ENCODE data around the gene GLUL. TPM values are rescaled to one million over a fixed set of nuclear protein-coding genes. Genes with fewer than 3 reads are reported as not detected.

The GLUL gene
- total RNA-seq, 1 donor from 2014 or later, result 435 TPM

DNA sequence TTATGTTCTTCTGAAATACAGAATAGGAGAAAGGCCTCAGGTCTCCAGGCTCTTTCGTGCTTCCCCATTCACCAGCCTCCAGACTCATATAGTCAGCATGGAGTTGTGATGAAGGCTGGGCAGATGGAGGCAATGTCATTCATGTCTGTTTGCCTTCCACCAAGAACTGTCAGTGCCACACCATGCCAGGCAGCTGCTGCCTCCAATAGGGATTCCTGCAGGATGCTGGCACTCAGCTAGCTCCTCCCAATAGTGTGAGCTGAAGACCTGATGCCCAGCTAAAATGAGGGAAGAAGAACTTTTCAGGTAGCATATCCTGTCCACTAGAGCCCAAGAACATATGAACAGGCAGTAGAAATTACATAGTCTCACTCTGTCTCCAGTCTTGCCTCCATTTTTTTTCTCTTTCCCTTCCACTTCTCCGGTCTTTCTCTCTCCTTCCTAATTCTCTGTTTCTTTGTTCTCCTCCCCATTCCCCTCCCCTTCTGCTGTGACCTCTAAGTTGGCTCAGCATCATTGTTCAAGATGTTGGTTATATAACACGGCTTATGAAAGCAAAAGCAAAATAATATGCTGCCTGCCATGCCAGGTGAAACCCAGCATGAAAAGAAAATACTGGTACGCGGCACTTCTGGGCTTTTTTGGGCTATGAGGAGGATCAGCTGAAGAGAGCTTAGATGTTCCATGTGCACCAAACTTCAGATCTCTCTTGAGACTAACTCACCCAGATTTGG, 17.3 kb downstream of the GLUL start:
- Histone ChIP-seq H3K4me1 (ENCODE audit: control insufficient read depth in 3 of 3, insufficient read depth in 3 of 3, low read length in 3 of 3) (peaks cover 5 to 28% (median 11%) of the 10 kb centered on the region in 3 donors), H3K4me3 (ENCODE audit: low read length in 3 of 3) (peak overlapping the region in 1 of 3 donors; percentile 54), H3K36me3 (ENCODE audit: control insufficient read depth in 3 of 3, insufficient read depth in 3 of 3, low read length in 3 of 3) (no peaks in the 10 kb centered on the region), H3K27me3 (ENCODE audit: control insufficient read depth in 3 of 3, insufficient read depth in 3 of 3, low read length in 3 of 3) (no peaks in the 10 kb centered on the region), H3K9me3 (ENCODE audit: control insufficient read depth in 3 of 3, low read length in 3 of 3) (no peaks in the 10 kb centered on the region), H3K27ac (ENCODE audit: low read depth, low read length) (no peak overlapping the region), H3K9ac (ENCODE audit: low read depth in 1 of 3, low read length in 3 of 3) (peak overlapping the region in 1 of 3 donors; percentile 12)

DNA sequence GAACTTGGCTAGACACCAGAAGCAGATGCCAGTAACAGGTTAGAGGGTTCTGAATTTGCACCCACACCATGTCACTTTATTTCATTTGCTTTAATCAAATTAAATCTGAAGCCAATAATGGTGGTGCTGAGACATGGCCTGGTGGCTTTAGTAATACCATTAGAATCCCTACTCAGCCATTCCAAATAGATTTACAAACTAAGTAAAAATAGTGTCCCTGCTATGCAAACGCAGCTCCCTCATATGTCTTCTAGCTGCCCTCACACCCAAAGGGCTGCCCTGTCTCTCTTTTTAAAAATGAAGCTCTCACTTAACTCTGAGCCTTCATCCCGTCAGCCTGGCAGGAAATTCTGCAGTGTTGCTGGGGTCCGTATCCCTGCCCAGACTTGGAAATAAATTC, 21.1 kb downstream of the GLUL start:
- H3K9ac ChIP-seq (ENCODE audit: low read depth in 1 of 3, low read length in 3 of 3), result no peak overlapping the region
- no peak overlapping the region for H3K4me3 ChIP-seq (ENCODE audit: low read length in 3 of 3)
- no peaks in the 10 kb centered on the region for H3K9me3 ChIP-seq (ENCODE audit: control insufficient read depth in 3 of 3, low read length in 3 of 3)
- H3K36me3 ChIP-seq (ENCODE audit: control insufficient read depth in 3 of 3, insufficient read depth in 3 of 3, low read length in 3 of 3), result no peaks in the 10 kb centered on the region
- H3K27ac ChIP-seq (ENCODE audit: low read depth, low read length), result no peak overlapping the region
- H3K27me3 ChIP-seq (ENCODE audit: control insufficient read depth in 3 of 3, insufficient read depth in 3 of 3, low read length in 3 of 3), result no peaks in the 10 kb centered on the region
- H3K4me1 ChIP-seq (ENCODE audit: control insufficient read depth in 3 of 3, insufficient read depth in 3 of 3, low read length in 3 of 3), result peaks cover 2 to 15% (median 5%) of the 10 kb centered on the region in 3 donors

DNA sequence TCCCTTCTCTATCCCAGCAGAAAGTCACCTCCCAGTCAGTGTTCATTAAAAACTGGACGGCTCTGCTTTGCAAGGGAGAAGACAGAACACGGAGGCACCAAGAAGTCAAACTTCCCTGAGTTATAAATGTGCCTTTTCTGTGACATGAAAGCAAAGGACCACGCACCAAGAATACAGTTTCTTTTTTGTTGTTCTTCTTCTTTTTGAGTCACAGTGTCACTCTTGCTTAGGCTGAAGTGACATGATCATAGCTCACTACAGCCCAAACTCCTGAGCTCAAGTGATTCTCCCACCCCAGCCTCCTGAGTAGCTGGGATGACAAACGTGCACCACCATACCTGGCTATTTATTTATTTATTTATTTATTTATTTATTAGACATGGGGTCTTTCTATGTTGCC, 22.7 kb downstream of the GLUL start:
- Histone ChIP-seq H3K9me3 (ENCODE audit: control insufficient read depth in 3 of 3, low read length in 3 of 3) (no peaks in the 10 kb centered on the region), H3K27me3 (ENCODE audit: control insufficient read depth in 3 of 3, insufficient read depth in 3 of 3, low read length in 3 of 3) (no peaks in the 10 kb centered on the region), H3K9ac (ENCODE audit: low read depth in 1 of 3, low read length in 3 of 3) (no peak overlapping the region), H3K27ac (ENCODE audit: low read depth, low read length) (no peak overlapping the region), H3K4me3 (ENCODE audit: low read length in 3 of 3) (no peak overlapping the region), H3K36me3 (ENCODE audit: control insufficient read depth in 3 of 3, insufficient read depth in 3 of 3, low read length in 3 of 3) (no peaks in the 10 kb centered on the region), H3K4me1 (ENCODE audit: control insufficient read depth in 3 of 3, insufficient read depth in 3 of 3, low read length in 3 of 3) (peaks cover 0 to 9% (median 2%) of the 10 kb centered on the region in 3 donors)

DNA sequence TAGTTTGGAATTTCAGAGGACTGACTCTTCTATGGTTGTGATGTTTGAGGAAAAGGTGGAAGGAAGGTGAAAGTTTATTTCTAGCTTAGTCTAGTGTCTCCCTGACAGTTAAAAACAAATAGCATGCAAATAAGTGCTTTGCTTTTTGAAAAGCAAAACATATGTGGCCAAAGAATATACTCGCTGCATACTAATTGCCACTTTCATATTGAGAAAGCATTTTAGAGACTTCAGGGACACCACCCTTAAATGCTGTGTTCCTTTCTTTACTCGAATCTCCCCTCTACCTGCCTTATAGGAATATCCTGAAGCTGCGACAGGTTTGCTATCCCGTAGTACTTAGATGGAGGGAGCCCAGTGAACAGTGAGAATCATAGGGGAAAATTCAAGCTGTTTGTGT, 23.2 kb downstream of the GLUL start:
- Histone ChIP-seq H3K36me3 (ENCODE audit: control insufficient read depth in 3 of 3, insufficient read depth in 3 of 3, low read length in 3 of 3) (no peaks in the 10 kb centered on the region), H3K27me3 (ENCODE audit: control insufficient read depth in 3 of 3, insufficient read depth in 3 of 3, low read length in 3 of 3) (no peaks in the 10 kb centered on the region), H3K9ac (ENCODE audit: low read depth in 1 of 3, low read length in 3 of 3) (no peak overlapping the region), H3K27ac (ENCODE audit: low read depth, low read length) (no peak overlapping the region), H3K4me3 (ENCODE audit: low read length in 3 of 3) (no peak overlapping the region), H3K9me3 (ENCODE audit: control insufficient read depth in 3 of 3, low read length in 3 of 3) (no peaks in the 10 kb centered on the region), H3K4me1 (ENCODE audit: control insufficient read depth in 3 of 3, insufficient read depth in 3 of 3, low read length in 3 of 3) (peaks cover 2 to 13% (median 8%) of the 10 kb centered on the region in 3 donors)

DNA sequence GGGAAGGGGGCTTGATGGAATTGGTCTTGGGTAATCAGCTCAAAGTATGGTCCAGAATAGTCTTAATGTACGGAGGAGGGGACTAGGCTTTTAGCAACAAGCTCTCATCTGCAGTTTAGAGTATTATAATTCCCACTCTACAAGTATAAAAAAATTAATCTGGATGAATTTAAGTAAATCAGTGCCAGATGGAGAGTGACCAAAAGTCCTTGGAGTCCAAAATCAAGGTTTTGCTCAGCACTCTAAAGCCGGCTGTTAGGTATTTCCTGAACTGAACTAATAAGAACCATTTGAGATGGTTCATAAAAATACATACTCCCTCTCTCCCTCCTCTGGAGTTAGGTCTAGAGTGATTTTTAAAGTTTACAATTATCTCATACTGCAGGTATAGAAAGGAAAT, 23.7 kb downstream of the GLUL start:
- no peak overlapping the region for H3K27ac ChIP-seq (ENCODE audit: low read depth, low read length)

DNA sequence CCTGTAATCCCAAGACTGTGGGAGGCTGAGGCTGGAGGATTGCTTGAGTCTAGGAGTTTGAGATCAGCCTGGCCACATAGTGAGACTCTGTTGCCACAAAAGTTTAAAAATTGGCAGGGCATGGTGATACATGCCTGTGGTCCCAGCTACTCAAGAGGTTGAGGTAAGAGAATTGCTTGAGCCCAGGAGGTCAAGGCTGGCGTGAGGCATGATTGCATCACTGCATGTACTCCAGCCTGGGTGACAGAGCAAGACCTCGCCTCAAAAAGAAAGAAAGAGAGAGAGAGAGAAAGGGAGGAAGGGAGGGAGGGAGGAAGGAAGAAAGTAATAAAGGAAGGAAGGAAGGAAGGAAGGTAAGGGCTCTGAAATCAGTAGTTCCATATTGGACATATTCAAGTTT, 25.0 kb downstream of the GLUL start:
- H3K4me1 ChIP-seq (ENCODE audit: control insufficient read depth in 3 of 3, insufficient read depth in 3 of 3, low read length in 3 of 3), result peaks cover 15 to 22% (median 21%) of the 10 kb centered on the region in 3 donors
- H3K27me3 ChIP-seq (ENCODE audit: control insufficient read depth in 3 of 3, insufficient read depth in 3 of 3, low read length in 3 of 3), result no peaks in the 10 kb centered on the region
- no peak overlapping the region for H3K9ac ChIP-seq (ENCODE audit: low read depth in 1 of 3, low read length in 3 of 3)
- H3K9me3 ChIP-seq (ENCODE audit: control insufficient read depth in 3 of 3, low read length in 3 of 3), result no peaks in the 10 kb centered on the region
- H3K4me3 ChIP-seq (ENCODE audit: low read length in 3 of 3), result no peak overlapping the region
- H3K27ac ChIP-seq (ENCODE audit: low read depth, low read length), result no peak overlapping the region
- H3K36me3 ChIP-seq (ENCODE audit: control insufficient read depth in 3 of 3, insufficient read depth in 3 of 3, low read length in 3 of 3), result no peaks in the 10 kb centered on the region

More for the DNA sequence above, 23.7 kb downstream of the GLUL start:
- Histone ChIP-seq H3K9me3 (ENCODE audit: control insufficient read depth in 3 of 3, low read length in 3 of 3) (no peaks in the 10 kb centered on the region), H3K4me3 (ENCODE audit: low read length in 3 of 3) (no peak overlapping the region), H3K36me3 (ENCODE audit: control insufficient read depth in 3 of 3, insufficient read depth in 3 of 3, low read length in 3 of 3) (no peaks in the 10 kb centered on the region), H3K4me1 (ENCODE audit: control insufficient read depth in 3 of 3, insufficient read depth in 3 of 3, low read length in 3 of 3) (peaks cover 6 to 14% (median 11%) of the 10 kb centered on the region in 3 donors), H3K9ac (ENCODE audit: low read depth in 1 of 3, low read length in 3 of 3) (no peak overlapping the region), H3K27me3 (ENCODE audit: control insufficient read depth in 3 of 3, insufficient read depth in 3 of 3, low read length in 3 of 3) (no peaks in the 10 kb centered on the region)

DNA sequence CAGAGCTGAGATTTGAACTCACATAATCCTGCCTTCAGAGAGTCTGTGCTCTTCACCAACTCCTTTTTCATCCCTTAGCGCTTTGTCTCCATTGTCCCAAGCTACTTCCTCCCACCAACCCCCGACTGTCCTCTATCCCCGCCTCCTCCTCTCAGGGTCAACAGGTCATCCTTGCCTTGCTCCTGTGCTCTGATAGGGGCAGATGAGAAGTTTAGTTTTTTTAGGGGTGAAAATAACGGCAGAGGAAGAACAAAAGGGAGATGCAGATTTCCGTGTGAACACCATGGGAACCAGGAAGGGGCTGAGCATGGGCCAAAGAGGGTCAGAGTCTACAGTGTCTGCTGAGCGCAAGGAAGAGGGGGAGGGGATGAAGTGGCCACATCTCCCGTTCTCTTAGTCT, 31.9 kb downstream of the GLUL start:
- H3K36me3 ChIP-seq (ENCODE audit: control insufficient read depth in 3 of 3, insufficient read depth in 3 of 3, low read length in 3 of 3), result no peaks in the 10 kb centered on the region
- H3K9ac ChIP-seq (ENCODE audit: low read depth in 1 of 3, low read length in 3 of 3), result no peak overlapping the region
- peaks cover 35 to 43% (median 42%) of the 10 kb centered on the region in 3 donors for H3K4me1 ChIP-seq (ENCODE audit: control insufficient read depth in 3 of 3, insufficient read depth in 3 of 3, low read length in 3 of 3)
- no peaks in the 10 kb centered on the region for H3K27me3 ChIP-seq (ENCODE audit: control insufficient read depth in 3 of 3, insufficient read depth in 3 of 3, low read length in 3 of 3)
- H3K27ac ChIP-seq (ENCODE audit: low read depth, low read length), result peak overlapping the region; percentile 89
- H3K4me3 ChIP-seq (ENCODE audit: low read length in 3 of 3), result no peak overlapping the region
- H3K9me3 ChIP-seq (ENCODE audit: control insufficient read depth in 3 of 3, low read length in 3 of 3), result no peaks in the 10 kb centered on the region

DNA sequence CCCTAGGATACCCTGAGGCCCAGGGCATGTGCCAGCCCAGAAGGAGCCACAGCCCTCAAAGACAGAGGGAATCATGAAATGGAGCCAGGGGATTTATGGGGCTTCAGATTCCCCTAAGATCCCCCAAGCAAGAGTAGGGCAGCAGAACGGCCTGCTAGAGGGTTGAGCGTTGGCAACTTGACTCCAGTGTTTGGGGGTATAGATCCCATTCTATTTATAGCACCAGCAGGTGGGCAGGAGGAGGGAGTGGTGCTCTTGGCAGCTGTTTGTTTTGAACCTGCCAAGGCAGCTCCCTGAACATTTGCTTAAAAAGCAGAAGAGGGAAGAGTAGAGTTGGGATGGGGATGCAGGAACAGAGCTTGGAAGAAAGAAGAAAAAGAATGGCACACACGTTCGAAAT, 33.7 kb downstream of the GLUL start:
- peaks cover 29 to 46% (median 35%) of the 10 kb centered on the region in 3 donors for H3K4me1 ChIP-seq (ENCODE audit: control insufficient read depth in 3 of 3, insufficient read depth in 3 of 3, low read length in 3 of 3)
- peak overlapping the region in 1 of 3 donors; percentile 7 for H3K4me3 ChIP-seq (ENCODE audit: low read length in 3 of 3)
- peak overlapping the region; percentile 89 for H3K27ac ChIP-seq (ENCODE audit: low read depth, low read length)
- H3K9me3 ChIP-seq (ENCODE audit: control insufficient read depth in 3 of 3, low read length in 3 of 3), result no peaks in the 10 kb centered on the region
- peak overlapping the region; percentile 41 to 74 (median 66) for H3K9ac ChIP-seq (ENCODE audit: low read depth in 1 of 3, low read length in 3 of 3)
- H3K36me3 ChIP-seq (ENCODE audit: control insufficient read depth in 3 of 3, insufficient read depth in 3 of 3, low read length in 3 of 3), result no peaks in the 10 kb centered on the region
- no peaks in the 10 kb centered on the region for H3K27me3 ChIP-seq (ENCODE audit: control insufficient read depth in 3 of 3, insufficient read depth in 3 of 3, low read length in 3 of 3)

DNA sequence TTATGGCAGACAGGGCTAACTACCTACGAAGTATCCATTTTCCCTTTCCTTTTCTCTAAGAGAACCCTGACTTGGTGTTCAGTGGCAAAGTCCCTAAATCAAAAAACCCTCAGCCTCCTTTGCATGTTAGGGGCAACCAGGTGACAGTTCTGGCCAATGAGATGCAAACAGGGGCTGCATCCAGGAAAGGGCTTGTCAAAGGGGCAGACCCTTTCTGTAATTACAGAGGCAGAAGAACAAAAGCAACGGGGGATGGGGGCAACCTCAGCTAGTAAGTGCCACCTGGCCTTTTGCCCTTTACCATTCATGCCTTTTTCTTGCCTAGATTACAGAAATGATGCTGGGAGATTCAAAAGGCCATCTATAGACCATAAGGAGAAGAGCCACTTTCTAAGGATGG, 34.4 kb downstream of the GLUL start:
- no peaks in the 10 kb centered on the region for H3K27me3 ChIP-seq (ENCODE audit: control insufficient read depth in 3 of 3, insufficient read depth in 3 of 3, low read length in 3 of 3)
- H3K27ac ChIP-seq (ENCODE audit: low read depth, low read length), result peak overlapping the region; percentile 89
- H3K9ac ChIP-seq (ENCODE audit: low read depth in 1 of 3, low read length in 3 of 3), result peak overlapping the region in 2 of 3 donors; percentile 6 to 16
- peaks cover 24 to 41% (median 31%) of the 10 kb centered on the region in 3 donors for H3K4me1 ChIP-seq (ENCODE audit: control insufficient read depth in 3 of 3, insufficient read depth in 3 of 3, low read length in 3 of 3)
- H3K36me3 ChIP-seq (ENCODE audit: control insufficient read depth in 3 of 3, insufficient read depth in 3 of 3, low read length in 3 of 3), result no peaks in the 10 kb centered on the region
- no peaks in the 10 kb centered on the region for H3K9me3 ChIP-seq (ENCODE audit: control insufficient read depth in 3 of 3, low read length in 3 of 3)
- H3K4me3 ChIP-seq (ENCODE audit: low read length in 3 of 3), result no peak overlapping the region

DNA sequence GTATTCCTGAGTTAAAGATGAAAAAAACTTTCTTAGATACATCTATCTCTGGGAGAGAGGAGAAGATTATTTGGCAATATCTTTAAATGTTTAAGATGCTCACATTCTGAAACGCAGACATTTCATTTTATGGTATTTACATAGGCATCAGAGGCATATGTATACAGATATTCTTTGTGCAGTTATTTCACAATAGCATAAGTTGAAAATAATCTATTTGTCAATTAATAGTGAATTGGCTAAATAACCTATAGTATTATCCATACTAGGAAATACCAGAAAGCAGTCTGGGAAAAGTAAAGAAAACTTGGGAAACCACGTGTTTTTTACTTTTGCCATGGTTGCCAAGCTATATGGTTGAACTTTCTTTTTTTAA, 35.9 kb downstream of the GLUL start:
- Histone ChIP-seq H3K9me3 (ENCODE audit: control insufficient read depth in 3 of 3, low read length in 3 of 3) (no peaks in the 10 kb centered on the region), H3K27me3 (ENCODE audit: control insufficient read depth in 3 of 3, insufficient read depth in 3 of 3, low read length in 3 of 3) (no peaks in the 10 kb centered on the region), H3K4me3 (ENCODE audit: low read length in 3 of 3) (no peak overlapping the region), H3K36me3 (ENCODE audit: control insufficient read depth in 3 of 3, insufficient read depth in 3 of 3, low read length in 3 of 3) (no peaks in the 10 kb centered on the region), H3K9ac (ENCODE audit: low read depth in 1 of 3, low read length in 3 of 3) (no peak overlapping the region), H3K4me1 (ENCODE audit: control insufficient read depth in 3 of 3, insufficient read depth in 3 of 3, low read length in 3 of 3) (peaks cover 23 to 51% (median 37%) of the 10 kb centered on the region in 3 donors), H3K27ac (ENCODE audit: low read depth, low read length) (no peak overlapping the region)

Measured in skeletal muscle tissue (tissue), 4 donors.